Thyroid gland (tissue), 4 donors: ENCODE results near the gene LRPPRC.

ENCODE experiments used
- POLR2A ChIP-seq, 2 donors: fragments of 450-650 bp; IDR thresholded peaks; one replicate each; pipeline ENCODE4 v1.6.1; 2017; ENCODE audit warnings: antibody characterized with exemption in 2 of 2, mild to moderate bottlenecking in 2 of 2, moderate library complexity in 1 of 2
- TF ChIP-seq, protein P1 (sequence below), 6 experiments: fragments of 200-600 bp in 3 of 6; fragments of 450-650 bp in 3 of 6; sonication (generic) in 3 of 6; IDR thresholded peaks; one replicate each; pipeline ENCODE4 v1.5.1; 2016 to 2019; ENCODE audit warnings: antibody characterized with exemption in 6 of 6, mild to moderate bottlenecking in 2 of 6, inconsistent platforms in 1 of 6, moderate library complexity in 1 of 6

DNA sequence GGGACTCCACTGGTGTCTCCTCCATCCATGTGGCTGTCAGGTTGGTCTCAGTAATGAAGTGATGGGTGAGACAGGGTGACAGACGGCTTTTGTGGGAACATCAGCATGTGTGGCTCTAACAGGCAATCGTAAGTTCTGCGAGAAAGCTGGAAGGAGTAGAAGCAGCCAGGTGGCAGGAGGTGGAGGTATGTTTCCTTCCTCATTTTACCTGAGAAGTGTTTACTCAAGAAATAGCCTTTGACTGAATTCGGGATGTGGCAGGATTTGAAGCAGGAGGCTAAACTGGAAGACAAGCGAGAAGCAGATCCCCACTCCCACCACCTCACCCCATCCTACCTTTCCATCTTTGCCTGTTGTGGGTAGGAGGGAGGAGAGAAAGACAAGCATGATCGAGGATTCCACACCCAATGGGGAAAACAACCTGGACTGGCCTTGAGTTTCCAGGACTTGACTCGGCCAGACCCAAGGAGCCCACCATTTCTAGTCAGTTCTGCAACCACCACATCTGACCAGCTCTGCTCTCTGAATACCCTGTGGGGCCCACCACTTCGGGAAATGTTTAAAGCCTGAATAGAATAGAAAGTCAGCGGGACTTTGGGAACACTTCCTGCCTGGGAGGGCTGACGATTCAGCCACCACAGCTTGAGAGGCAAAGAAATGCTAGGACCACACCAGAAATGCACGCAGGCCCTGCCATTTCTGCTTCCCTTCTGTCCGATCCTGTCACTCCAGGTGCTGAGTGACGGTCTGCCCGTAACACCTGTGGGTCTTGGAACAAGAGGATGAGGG is 155.8 kb downstream of the LRPPRC start:
- TF ChIP-seq, protein P1, sequence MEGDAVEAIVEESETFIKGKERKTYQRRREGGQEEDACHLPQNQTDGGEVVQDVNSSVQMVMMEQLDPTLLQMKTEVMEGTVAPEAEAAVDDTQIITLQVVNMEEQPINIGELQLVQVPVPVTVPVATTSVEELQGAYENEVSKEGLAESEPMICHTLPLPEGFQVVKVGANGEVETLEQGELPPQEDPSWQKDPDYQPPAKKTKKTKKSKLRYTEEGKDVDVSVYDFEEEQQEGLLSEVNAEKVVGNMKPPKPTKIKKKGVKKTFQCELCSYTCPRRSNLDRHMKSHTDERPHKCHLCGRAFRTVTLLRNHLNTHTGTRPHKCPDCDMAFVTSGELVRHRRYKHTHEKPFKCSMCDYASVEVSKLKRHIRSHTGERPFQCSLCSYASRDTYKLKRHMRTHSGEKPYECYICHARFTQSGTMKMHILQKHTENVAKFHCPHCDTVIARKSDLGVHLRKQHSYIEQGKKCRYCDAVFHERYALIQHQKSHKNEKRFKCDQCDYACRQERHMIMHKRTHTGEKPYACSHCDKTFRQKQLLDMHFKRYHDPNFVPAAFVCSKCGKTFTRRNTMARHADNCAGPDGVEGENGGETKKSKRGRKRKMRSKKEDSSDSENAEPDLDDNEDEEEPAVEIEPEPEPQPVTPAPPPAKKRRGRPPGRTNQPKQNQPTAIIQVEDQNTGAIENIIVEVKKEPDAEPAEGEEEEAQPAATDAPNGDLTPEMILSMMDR (IDR thresholded peaks at IDR 0.05) = no peak
- TF ChIP-seq POLR2A (IDR thresholded peaks at IDR 0.05) = no peak
